HG03521 (cell line): ENCODE results near the gene SNCG.
"Not testable (repeated sequence)": the region's sequence is repeated elsewhere in the genome, so short reads cannot be mapped to it uniquely, and the experiment has no call there.

Source experiments
- ATAC-seq: cut with Tn5 transposase; IDR thresholded peaks from one replicate; pipeline ENCODE4 v1.9.1; 2021; ENCODE audit warnings: mild to moderate bottlenecking, moderate library complexity; ENCODE audit not compliant: unreplicated experiment

SNCG gene

DNA sequence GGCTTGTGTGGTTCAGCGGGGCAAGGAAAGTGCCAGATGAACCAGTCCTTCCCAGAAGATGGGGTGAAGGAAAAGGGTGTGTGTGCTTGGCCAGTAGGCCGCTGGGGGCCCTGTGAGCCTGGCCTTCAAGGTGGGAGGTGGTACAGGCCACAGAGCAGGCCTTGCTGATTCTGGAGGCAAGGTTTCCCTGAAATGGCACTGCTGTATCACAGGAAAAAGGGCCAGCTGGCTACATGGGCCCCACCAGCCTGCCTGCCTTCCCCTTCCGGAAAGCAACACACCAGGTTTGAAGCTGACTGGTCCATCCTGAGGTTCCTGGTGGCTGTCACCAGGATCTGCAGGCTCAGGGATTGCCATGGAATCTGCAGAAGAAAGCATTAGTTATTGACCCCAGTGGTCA is 13.5 kb upstream of the SNCG start:
- ATAC-seq, result no peak

DNA sequence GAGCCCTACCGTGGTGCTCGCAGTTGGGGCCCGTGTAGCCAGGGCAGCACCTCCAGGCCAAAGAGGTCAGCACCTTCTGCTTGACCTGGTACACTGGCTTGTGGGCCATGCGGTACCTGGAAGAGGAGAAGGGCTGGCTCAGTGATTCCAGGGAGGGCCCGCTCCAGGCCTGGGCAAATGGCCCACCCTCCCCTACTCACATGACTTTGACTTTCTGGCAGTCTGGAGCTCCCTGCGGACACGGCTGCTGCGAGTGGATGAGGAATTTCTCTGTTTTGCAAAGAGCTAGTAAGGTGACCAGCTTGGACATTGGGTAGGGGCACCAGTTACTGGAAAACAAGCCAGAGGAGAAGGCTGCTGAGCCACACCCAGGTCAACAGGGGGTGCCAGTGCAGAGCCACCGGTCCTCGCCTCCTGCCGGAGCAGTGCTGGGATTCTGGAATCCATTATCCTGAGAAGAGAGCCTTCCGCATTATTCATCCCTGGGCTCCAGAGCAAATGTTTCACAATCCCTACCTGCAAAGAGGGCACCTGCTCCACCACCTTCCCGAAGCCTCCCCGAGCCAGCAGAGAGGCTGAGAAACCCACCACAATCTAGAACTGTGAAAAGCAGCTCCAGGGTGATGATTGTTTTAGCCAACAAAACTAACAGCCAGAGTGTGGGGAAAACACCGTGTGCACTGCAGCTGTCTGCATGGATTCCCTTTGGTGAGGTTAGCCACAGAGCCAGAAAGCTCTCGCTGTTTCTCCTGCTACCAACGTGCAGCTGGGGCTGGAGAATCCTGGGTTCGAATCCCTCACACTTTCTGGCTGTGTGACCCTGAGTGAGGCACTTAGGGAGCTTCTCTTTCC is 12.8 kb upstream of the SNCG start:
- ATAC-seq, result no peak

GRCh38 chr10:86946213-86947155 is 11.9 kb upstream of the SNCG start:
- ATAC-seq, result no peak

DNA sequence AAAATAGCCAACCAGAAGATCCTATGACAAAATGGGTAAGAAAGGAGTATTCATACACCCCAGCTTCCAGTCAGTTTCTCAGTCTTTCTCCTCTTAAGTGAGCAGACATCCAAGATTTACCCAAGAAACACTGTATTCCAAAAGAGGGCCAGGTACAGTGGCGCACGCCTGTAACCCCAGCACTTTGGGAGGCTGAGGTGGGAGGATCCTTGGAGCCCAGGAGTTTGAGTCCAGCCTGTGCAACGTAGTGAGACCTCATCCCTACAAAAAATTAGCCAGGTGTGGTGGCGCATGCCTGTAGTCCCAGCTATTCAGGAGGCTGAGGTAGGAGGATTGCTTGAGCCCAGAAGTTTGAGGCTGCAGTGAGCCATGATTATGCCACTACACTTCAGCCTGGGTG is 10.6 kb upstream of the SNCG start:
- not testable (repeated sequence) for ATAC-seq

- no peak for ATAC-seq
Observed at GRCh38 chr10:86950349-86950748, 8.1 kb upstream of the SNCG start.

DNA sequence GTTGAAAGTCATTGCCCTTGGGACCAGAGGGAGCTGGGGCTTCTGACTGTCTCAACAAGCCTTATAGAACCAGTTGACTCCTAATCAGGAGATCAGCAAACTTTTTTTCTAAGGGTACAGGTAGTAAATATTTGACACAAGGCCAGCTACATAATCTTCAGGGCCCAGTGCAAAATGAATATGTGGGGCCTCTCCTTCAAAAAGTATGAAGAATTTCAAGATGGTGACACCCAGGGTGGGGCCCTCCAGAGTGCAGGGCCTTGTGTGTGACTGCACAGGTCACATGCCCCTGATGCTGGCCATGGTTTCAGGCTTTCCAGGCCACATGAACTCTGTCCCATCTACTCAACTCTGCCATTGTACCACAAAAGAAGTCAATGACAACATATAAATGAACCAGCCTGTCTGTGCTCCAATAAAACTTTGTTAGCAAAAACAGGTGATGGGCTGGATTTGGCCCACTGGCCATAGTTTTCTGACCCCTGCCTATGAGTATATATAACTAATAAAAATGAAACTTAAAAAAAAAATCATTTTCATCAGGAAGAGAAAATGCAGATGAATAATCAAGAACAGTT is 7.1 kb upstream of the SNCG start:
- ATAC-seq, result no peak

DNA sequence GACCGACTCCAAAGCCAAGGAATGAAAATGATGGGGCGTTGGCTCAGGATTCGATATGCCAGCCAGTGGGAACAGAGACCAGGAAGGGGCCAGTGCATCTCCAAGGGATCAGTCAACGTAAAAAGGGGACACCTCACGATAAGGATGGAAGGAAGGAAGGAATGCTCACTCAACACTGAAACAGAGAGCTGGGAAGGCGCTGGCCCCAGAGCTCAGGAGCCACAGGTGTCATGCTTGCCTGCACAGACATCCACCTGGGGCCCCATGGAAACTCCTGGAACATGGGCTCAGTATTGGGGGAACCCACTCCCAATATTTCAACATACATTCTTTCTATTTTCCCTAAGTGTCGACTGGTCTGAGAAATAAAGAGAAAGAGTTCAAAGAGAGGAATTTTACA is 6.3 kb upstream of the SNCG start:
- no peak for ATAC-seq

GRCh38 chr10:86952697-86953096 is 5.7 kb upstream of the SNCG start:
- not testable (repeated sequence) for ATAC-seq

DNA sequence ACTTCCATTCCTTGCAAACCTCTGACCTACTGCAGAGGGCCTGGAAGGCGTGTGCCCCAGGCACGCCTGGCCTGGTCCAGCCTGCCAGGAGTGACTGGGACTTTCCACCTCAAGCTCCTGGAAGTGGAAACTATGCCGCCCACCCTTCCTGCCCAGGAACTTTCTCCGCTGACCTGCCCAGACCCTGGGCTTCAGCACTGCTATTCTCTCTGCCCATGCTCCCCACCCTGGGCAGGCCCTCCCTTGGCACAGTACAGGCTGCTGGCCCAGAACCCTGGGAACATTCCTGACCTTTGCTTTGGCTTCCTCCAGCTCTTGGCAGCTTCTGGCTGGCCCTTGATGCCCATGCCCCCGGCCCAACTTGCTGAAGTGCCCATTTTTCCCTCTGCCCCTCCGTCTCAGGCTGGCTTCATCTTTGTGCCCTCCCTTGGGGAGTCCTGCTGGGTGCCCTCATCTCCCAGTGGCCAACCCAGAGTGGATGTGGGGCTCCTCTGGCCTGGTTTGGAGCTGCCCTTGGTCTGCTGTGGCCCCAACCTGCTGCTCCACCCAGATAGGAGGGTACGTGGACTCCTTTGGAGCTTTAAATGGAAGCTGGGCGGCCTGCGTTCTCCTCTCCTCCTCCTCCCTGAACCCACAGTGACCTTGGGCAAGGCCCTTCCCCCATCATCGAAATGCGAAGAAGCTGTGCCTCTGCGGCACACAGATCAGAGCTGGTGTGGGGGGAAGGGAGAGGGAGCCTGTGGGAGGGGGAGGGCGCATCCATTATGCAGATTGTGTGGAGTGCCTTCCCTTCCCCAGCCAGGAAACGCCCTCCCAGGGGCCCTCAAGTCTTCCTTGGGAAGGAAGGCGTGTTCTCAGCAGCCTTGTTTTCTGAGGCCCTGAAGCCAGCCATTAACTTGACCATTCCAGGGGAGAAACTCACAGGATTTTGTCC is 4.4 kb upstream of the SNCG start:
- no peak for ATAC-seq

DNA sequence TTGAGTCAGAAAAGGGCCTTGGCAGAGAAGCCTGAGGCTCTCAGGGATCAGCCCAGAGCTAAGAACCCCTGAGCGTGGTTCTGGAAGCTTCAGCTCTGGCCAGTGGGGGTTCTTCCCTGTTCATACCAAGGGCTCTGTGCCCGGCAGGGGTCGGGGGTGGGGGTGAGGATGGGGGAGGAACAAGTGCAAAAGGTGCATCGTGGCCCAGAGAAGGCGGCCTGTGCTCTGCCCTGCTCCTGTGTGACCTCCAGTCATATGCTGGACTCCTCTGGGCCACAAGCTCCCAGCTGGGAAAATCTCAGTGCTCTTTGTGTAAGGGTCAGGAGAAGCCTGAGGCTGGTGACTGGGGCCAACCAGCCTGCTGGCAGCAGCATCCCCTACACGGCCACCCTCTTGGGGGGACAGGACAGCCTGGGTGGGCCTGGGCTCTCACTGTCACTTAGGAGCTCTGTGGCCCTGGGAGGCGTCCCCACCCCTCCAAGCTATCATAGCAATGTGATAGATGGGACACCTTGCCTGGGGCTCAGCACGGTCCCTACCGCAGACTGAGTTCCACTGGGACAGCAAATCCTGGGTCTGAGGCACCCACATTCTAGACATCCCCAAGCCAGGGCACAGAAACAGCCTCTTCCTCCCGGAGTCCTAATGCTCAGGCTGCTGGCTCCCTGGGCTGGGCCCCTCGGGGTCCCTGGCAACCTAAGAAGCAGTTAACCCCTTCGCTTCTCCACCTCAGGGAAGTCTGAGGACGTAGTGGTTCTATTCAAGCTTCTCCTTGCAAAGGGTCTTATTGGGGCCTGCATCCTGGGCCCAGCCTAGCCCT is 3.5 kb upstream of the SNCG start:
- no peak for ATAC-seq

- ATAC-seq, result no peak
Observed at GRCh38 chr10:86955501-86956194, 2.8 kb upstream of the SNCG start.

DNA sequence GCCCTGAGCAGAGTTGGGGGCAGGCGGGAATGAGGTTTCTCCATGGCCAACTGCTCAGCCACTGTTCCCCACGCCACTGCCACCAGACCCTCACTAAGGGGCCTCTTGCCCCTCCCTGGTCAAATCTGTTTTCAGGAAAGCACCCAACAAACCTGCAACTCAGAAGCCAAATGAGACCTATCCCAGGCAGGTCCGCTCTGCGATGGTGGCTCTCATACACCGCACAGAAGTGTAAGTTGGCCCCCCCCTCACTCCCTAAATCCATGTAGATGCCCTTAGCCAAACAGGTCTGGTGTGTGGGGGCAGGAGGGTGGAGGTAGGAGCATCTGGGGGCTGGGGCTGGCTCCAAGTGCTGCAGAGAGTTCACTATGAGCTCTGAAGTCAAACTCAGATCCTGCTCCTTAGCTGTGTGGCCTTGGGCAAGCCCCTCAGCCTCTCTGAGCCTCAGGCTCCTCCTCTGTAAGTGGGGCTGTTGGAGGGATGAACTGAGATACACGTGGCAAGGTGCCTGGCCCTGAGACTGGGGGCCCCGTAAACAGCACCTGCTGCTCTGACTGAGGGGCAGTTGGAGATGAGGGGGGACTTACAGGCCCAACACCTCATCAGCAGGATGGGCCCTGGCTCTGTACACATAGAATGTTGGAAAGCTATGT is 2.1 kb upstream of the SNCG start:
- no peak for ATAC-seq

GRCh38 chr10:86956848-86957448 is 1.5 kb upstream of the SNCG start:
- ATAC-seq, result no peak

GRCh38 chr10:86957471-86958115 is 806 bp upstream of the SNCG start, which contains the start of gene MMRN2:
Gene MMRN2, minus strand, starts transcription at chr10:86957615. Its CDS starts 74 bp downstream, at chr10:86957541.
- ATAC-seq, result no peak

DNA sequence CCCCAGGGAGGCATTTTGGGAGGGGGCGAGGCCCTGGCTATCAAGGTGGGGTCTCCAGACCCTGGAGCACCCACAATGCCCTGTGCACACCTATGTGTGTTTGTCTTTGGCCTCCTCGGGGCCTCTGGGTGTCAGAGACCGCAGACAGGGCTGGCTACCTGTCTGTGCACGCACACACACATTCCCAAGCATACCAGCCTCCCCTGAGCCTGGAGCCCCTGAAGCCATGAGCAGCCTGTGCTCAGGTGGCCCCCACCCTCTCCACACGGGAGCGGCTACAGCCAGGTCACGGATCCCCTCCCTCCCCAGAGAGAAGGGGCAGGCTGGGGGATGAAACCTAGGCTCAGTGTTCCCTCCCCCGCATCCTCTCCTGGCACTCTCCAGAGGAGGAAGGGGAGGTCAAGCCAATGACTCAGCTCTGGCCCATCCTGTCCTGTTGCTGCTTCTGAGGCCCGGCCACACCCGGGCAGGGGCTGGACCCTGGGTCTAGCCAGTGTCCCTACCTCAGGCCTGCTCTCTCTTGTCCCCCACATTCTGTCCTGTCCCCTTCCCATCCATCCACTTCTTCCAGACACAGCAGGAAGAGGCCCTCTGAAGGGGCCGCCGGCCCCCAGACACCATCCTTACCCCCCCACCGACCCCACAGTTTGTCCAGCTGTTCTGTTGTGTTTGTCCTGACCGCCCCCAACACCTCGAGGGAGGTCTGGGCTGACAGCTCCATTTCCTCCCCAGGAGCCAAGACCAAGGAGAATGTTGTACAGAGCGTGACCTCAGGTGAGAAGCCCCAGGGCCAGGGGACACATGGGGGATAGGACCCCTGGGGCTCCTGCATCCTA is 720 bp downstream of the SNCG start:
- no peak for ATAC-seq

DNA sequence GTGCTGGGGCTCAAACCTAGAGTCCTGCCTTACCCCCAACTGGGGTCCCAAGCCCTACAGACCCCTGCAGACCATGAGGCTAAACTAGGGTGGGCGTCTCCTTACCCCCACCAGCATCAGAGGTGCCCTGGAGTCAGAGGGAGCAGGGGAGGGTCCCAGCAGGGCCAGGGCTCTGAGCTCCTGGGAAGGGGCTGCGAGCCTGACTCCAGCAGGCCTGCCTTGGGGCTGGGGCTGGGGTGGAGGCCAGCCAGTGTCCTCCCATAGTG is 1.3 kb downstream of the SNCG start:
- no peak for ATAC-seq
